Left lung (tissue), 10 donors: Measurements from ENCODE around the gene NDUFS2. TPM values are rescaled to one million over a fixed set of nuclear protein-coding genes. Genes with fewer than 3 reads are reported as not detected.
A peak's percentile ranks its signal among the peaks of the same experiment; 100 is the strongest.

Source experiments
- ATAC-seq: fragments of 200-7000 bp; cut with Tn5 transposase; one replicate; pipeline ENCODE4 v1.9.1; 2020; ENCODE audit warnings: moderate library complexity
- DNase-seq, 4 donors: peaks; one replicate each; pipeline ENCODE4 v3.0.0-alpha.2; 2013 to 2020
- H3K27ac ChIP-seq, 2 donors: fragments of 200-600 bp; sonication (generic) in 1 of 2; one replicate each; pipeline versions ENCODE4 v1.5.0 to v1.8.0; 2020 to 2021
- H3K27me3 ChIP-seq, 2 donors: fragments of 200-600 bp; sonication (generic) in 1 of 2; one replicate each; pipeline versions ENCODE4 v1.5.0 to v1.8.0; 2020 to 2021
- H3K36me3 ChIP-seq, 2 donors: fragments of 200-600 bp; sonication (generic) in 1 of 2; one replicate each; pipeline versions ENCODE4 v1.5.0 to v1.8.0; 2020 to 2021
- H3K4me1 ChIP-seq, 2 donors: fragments of 200-600 bp; one replicate each; pipeline ENCODE4 v1.8.0; 2021
- H3K4me3 ChIP-seq, 2 donors: fragments of 200-600 bp; sonication (generic) in 1 of 2; one replicate each; pipeline versions ENCODE4 v1.5.0 to v1.8.0; 2020 to 2021; ENCODE audit warnings: mild to moderate bottlenecking in 1 of 2
- H3K9me3 ChIP-seq, 2 donors: fragments of 200-600 bp; sonication (generic) in 1 of 2; one replicate each; pipeline versions ENCODE4 v1.5.0 to v1.8.0; 2020 to 2021
- CTCF ChIP-seq, 2 donors: fragments of 200-600 bp; sonication (generic) in 1 of 2; IDR thresholded peaks; one replicate each; pipeline versions ENCODE4 v1.5.0 to v1.8.0; 2021; ENCODE audit warnings: antibody characterized with exemption in 2 of 2
- intact Hi-C, 2 donors: fragments of 100-400 bp; cut with DNase I; formaldehyde crosslinking; loops; one replicate each; pipeline versions ENCODE4 v1.11.2 to v1.14.2; 2022
- polyA plus RNA-seq, 6 donors: library from polyadenylated mRNA; unstranded; fragments of 120-200 nt; gene quantifications; one replicate each; pipeline ENCODE4 v1.2.1, GENCODE V29; 2013; ENCODE audit not compliant: insufficient read length in 6 of 6
- total RNA-seq, 2 donors: library from RNA; stranded (reverse); fragmentation: NEBNext Ultra II Directional; extraction: Animal tissue kit (Norgen Biotek cat#: 25700); gene quantifications; one replicate each; pipeline ENCODE4 v1.2.1, GENCODE V29; 2021
- donor health status: DM: no; HTN: yes; CAD: no.
- donor health status: DM: no; HTN: no; CAD: no.

Gene NDUFS2
- total and polyA plus RNA-seq, 8 donors, result 67.7 to 188 (median 151) TPM

GRCh38 chr1:161158316-161159010, 43.7 kb upstream of the NDUFS2 start:
- Histone ChIP-seq H3K27ac (peak overlapping the region; percentile 82 to 83), H3K4me1 (peaks cover 10 to 44% of the 10 kb centered on the region in 2 donors), H3K4me3 (peak overlapping the region; percentile 81 to 91), H3K36me3 (peaks cover 0 to 43% of the 10 kb centered on the region in 2 donors), H3K9me3 (no peaks in the 10 kb centered on the region), H3K27me3 (no peaks in the 10 kb centered on the region)
- no peak for ATAC-seq
- TF ChIP-seq CTCF (IDR thresholded peaks at IDR 0.05), result no peak
- DNase-seq, result no peak
- intact Hi-C loops, result no loop called here

GRCh38 chr1:161159087-161159912, 42.9 kb upstream of the NDUFS2 start, which contains the start of gene USP21:
Gene USP21, plus strand, starts transcription at chr1:161159500. Its CDS starts 1,141 bp downstream, at chr1:161160641.
- peak; percentile 98 for ATAC-seq
- peak within 1 kb of the TSS; percentile 82 to 83 for H3K27ac ChIP-seq
- peaks cover 10 to 43% of the 10 kb centered on the region in 2 donors for H3K4me1 ChIP-seq
- intact Hi-C loops, result no loop called here
- H3K9me3 ChIP-seq, result no peaks in the 10 kb centered on the region
- H3K4me3 ChIP-seq, result peak within 1 kb of the TSS; percentile 81 to 91
- no peak for TF ChIP-seq CTCF (IDR thresholded peaks at IDR 0.05)
- H3K36me3 ChIP-seq, result peaks cover 0 to 49% of the 10 kb centered on the region in 2 donors
- DNase-seq, result peak; percentile 93 to 98 (median 94)
- H3K27me3 ChIP-seq, result no peaks in the 10 kb centered on the region

DNA sequence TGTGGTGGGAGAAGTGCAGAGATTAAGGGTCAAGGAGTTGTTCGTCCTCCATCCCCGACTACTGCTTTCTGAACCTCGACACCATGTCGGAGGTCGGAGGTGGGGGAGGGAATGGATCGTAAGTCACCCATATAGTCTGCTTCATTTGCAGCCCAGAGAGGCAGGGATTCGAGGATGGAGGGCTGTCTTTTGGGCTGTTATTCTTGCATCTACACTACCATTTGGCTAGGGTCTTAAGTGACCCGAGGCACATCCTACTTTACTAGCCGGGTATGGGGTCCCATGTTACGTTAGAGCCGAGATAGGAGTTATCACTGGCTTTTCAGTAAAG, 42.3 kb upstream of the NDUFS2 start:
- DNase-seq (no peak), ATAC-seq (no peak)
- Histone ChIP-seq H3K27me3 (no peaks in the 10 kb centered on the region), H3K4me3 (peak overlapping the region; percentile 81 to 91), H3K36me3 (peaks cover 0 to 55% of the 10 kb centered on the region in 2 donors), H3K4me1 (peaks cover 10 to 38% of the 10 kb centered on the region in 2 donors), H3K9me3 (no peaks in the 10 kb centered on the region), H3K27ac (peak overlapping the region; percentile 82 to 83)
- intact Hi-C loops, result no loop called here
- no peak for TF ChIP-seq CTCF (IDR thresholded peaks at IDR 0.05)

GRCh38 chr1:161160671-161161145, 41.5 kb upstream of the NDUFS2 start:
- no peaks in the 10 kb centered on the region for H3K27me3 ChIP-seq
- peaks cover 10 to 38% of the 10 kb centered on the region in 2 donors for H3K4me1 ChIP-seq
- peaks cover 0 to 57% of the 10 kb centered on the region in 2 donors for H3K36me3 ChIP-seq
- ATAC-seq, result no peak
- DNase-seq, result no peak
- intact Hi-C loops, result no loop called here
- no peak for TF ChIP-seq CTCF (IDR thresholded peaks at IDR 0.05)
- peak overlapping the region in 1 of 2 donors; percentile 81 for H3K4me3 ChIP-seq
- no peaks in the 10 kb centered on the region for H3K9me3 ChIP-seq
- H3K27ac ChIP-seq, result no peak overlapping the region

GRCh38 chr1:161161652-161162051, 40.5 kb upstream of the NDUFS2 start:
- Histone ChIP-seq H3K4me1 (peaks cover 10 to 40% of the 10 kb centered on the region in 2 donors), H3K9me3 (no peaks in the 10 kb centered on the region), H3K36me3 (peaks cover 0 to 56% of the 10 kb centered on the region in 2 donors), H3K27ac (no peak overlapping the region), H3K27me3 (no peaks in the 10 kb centered on the region), H3K4me3 (no peak overlapping the region)
- intact Hi-C loops, result no loop called here
- DNase-seq (no peak), ATAC-seq (no peak)
- TF ChIP-seq CTCF (IDR thresholded peaks at IDR 0.05), result no peak
